OCI-LY1 (cell line): ENCODE results near the gene SNAI1.

ENCODE experiments used
- EZH2 ChIP-seq: fragments of 200-600 bp; sonication (generic), shearing (Covaris generic); IDR thresholded peaks from 2 replicates; pipeline ENCODE4 v1.8.0; 2017; ENCODE audit warnings: borderline replicate concordance, mixed run types, mild to moderate bottlenecking, antibody characterized with exemption, low read length, moderate library complexity, mixed read lengths
- TF ChIP-seq, protein P1 (sequence below): fragments of 200-600 bp; sonication (generic), shearing (Covaris generic); IDR thresholded peaks from 2 replicates; pipeline ENCODE4 v1.5.1; 2017; ENCODE audit warnings: mild to moderate bottlenecking, antibody characterized with exemption, low read length, moderate library complexity, mixed read lengths

DNA sequence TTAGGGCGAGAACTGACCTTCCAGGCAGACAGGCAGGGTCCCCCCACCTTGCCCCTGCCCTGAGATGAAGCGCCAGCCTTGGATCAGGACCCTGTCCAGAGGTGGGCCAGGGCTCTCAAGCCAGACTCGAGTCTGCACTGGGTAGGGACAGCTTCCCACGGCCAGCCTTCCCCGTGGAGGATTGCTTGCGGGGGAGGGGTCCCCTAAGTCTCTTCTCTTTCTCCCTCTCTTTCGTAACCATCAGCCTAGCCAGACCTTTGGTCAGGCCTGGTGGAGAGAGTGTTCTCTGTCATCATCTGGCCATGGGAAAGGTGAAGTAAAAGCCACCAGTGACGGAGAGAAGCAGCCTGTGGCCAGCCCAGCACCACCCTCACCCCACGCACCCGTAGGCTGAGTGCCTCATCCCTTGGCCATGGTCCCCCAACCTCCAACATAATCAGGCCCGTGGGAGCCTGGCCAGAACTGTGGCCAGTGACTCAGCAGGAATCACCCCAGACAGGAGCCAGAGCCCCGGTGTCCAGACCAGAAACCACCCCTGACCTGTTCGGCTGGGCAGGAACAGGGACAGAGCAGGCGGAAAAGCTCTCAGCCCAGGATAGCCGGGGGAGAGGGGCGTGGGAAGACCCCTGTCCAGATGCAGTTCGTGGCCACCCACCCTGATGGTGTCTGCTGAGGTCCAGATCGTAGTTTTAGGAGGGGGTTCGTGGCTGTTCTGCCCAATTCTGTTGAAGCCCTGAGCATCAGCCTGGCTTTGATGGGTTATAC lies 47.1 kb downstream of the SNAI1 start:
- TF ChIP-seq, protein P1, sequence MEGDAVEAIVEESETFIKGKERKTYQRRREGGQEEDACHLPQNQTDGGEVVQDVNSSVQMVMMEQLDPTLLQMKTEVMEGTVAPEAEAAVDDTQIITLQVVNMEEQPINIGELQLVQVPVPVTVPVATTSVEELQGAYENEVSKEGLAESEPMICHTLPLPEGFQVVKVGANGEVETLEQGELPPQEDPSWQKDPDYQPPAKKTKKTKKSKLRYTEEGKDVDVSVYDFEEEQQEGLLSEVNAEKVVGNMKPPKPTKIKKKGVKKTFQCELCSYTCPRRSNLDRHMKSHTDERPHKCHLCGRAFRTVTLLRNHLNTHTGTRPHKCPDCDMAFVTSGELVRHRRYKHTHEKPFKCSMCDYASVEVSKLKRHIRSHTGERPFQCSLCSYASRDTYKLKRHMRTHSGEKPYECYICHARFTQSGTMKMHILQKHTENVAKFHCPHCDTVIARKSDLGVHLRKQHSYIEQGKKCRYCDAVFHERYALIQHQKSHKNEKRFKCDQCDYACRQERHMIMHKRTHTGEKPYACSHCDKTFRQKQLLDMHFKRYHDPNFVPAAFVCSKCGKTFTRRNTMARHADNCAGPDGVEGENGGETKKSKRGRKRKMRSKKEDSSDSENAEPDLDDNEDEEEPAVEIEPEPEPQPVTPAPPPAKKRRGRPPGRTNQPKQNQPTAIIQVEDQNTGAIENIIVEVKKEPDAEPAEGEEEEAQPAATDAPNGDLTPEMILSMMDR: no peak
- no peak for TF ChIP-seq EZH2
